Measurements from ENCODE around the gene LDLRAD4. TPM values are rescaled to one million over a fixed set of nuclear protein-coding genes. Genes with fewer than 3 reads are reported as not detected.

LDLRAD4 gene
- polyA plus RNA-seq, 1 of the 3 experiments (the other 2 are of a cell fraction), result 0.16 TPM

DNA sequence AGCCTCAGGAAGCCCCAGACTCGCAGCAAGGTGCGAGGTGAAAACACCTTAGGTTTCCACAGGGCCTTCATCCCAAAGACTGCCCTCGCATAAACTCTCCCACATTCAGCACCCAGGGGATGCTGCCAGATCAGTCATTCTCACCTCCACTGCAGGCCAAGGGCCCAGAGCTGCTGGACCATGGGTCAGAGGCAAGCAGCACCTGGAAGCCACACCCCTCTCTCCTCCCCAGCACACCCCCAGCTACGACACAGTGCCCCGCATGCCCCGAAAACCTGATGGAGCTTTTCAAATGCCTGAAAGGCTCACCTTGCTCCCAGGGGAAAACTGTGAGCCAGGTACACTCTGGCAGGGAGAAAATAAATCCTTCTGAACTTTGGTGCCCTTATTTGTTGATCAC, 31.9 kb upstream of the LDLRAD4 start:
- no peaks in the 10 kb centered on the region for H3K36me3 ChIP-seq (replicated peaks in 1 of 2; ENCODE audit: control insufficient read depth in 1 of 2, insufficient read depth in 2 of 2, low read length in 1 of 2)
- H3K9me3 ChIP-seq, result no peaks in the 10 kb centered on the region
- WGBS (ENCODE audit: low lambda C conversion rate), result 69% methylated on average over 4 of the region's 6 CpGs
- H3F3A ChIP-seq (replicated peaks; ENCODE audit: insufficient read depth), result no peaks in the 10 kb centered on the region
- no peak overlapping the region for H2AFZ ChIP-seq (ENCODE audit: low read depth)
- H3K4me3 ChIP-seq (ENCODE audit: low read depth in 2 of 2, low read length in 1 of 2), result no peak overlapping the region
- H3K4me2 ChIP-seq, result no peak overlapping the region
- TF ChIP-seq POLR2AphosphoS5 (IDR thresholded peaks at IDR 0.05; ENCODE audit: low read depth, low read length), result no peak
- TF ChIP-seq, protein P1, sequence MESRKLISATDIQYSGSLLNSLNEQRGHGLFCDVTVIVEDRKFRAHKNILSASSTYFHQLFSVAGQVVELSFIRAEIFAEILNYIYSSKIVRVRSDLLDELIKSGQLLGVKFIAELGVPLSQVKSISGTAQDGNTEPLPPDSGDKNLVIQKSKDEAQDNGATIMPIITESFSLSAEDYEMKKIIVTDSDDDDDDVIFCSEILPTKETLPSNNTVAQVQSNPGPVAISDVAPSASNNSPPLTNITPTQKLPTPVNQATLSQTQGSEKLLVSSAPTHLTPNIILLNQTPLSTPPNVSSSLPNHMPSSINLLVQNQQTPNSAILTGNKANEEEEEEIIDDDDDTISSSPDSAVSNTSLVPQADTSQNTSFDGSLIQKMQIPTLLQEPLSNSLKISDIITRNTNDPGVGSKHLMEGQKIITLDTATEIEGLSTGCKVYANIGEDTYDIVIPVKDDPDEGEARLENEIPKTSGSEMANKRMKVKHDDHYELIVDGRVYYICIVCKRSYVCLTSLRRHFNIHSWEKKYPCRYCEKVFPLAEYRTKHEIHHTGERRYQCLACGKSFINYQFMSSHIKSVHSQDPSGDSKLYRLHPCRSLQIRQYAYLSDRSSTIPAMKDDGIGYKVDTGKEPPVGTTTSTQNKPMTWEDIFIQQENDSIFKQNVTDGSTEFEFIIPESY (IDR thresholded peaks at IDR 0.05; ENCODE audit: borderline replicate concordance, low read depth), result no peak
- no peak for TF ChIP-seq FOXJ3 (CRISPR knock-in tag; IDR thresholded peaks at IDR 0.05)
- no peak for TF ChIP-seq MEF2A (IDR thresholded peaks at IDR 0.05; ENCODE audit: borderline replicate concordance, low read depth)
- TF ChIP-seq, protein P2, sequence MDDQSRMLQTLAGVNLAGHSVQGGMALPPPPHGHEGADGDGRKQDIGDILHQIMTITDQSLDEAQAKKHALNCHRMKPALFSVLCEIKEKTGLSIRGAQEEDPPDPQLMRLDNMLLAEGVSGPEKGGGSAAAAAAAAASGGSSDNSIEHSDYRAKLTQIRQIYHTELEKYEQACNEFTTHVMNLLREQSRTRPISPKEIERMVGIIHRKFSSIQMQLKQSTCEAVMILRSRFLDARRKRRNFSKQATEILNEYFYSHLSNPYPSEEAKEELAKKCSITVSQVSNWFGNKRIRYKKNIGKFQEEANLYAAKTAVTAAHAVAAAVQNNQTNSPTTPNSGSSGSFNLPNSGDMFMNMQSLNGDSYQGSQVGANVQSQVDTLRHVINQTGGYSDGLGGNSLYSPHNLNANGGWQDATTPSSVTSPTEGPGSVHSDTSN (IDR thresholded peaks at IDR 0.05), result no peak
- no peak for TF ChIP-seq NFIC (IDR thresholded peaks at IDR 0.05; ENCODE audit: borderline replicate concordance)
- TF ChIP-seq GABPA (IDR thresholded peaks at IDR 0.05; ENCODE audit: low read depth), result no peak
- no peaks in the 10 kb centered on the region; the same call in 1 of the 2 replicates for H3K27me3 ChIP-seq (ENCODE audit: insufficient read depth)
- no peak overlapping the region for H3K27ac ChIP-seq (ENCODE audit: low read depth in 2 of 2, low read length in 1 of 2)
- no peak overlapping the region for H3K9ac ChIP-seq
- no peak for DNase-seq
- no peaks in the 10 kb centered on the region for H4K20me1 ChIP-seq (ENCODE audit: insufficient read depth)
- H3K9me2 ChIP-seq, result no peaks in the 10 kb centered on the region
- ChIA-PET CTCF (interaction anchor here (1.5 kb wide), 1 partner anchor 27 kb away, joined by 4 read pairs; no protein-coding TSS in a partner anchor), POLR2A (no interaction called here)
- no peaks in the 10 kb centered on the region for H3K79me2 ChIP-seq (ENCODE audit: insufficient read depth)
- peaks cover 0 to 21% of the 10 kb centered on the region in 2 experiments; a peak in 1 of 4 replicates for H3K4me1 ChIP-seq (ENCODE audit: control insufficient read depth in 1 of 2, insufficient read depth in 2 of 2, low read depth in 1 of 2, low read length in 1 of 2)

DNA sequence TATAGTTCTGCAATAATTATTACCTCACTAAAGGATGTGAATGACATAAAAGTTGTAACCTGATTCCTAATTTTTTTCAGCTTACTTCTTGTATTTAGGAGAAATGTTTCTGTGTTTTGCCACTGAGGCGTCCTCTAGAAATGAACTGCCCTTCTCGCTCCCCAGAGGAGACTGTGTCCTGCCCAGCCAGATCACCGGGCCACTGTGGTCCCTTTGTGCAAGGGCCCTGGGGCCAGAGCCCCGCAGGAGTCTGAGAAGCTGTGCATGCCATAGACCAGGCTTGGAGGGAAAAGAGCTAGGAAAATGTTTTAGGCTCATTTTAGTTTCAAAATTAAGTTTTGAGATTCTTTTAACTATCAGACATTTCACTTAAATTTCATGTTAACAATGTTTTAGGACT, 31.1 kb upstream of the LDLRAD4 start:
- Histone ChIP-seq H3K9me2 (no peaks in the 10 kb centered on the region), H2AFZ (ENCODE audit: low read depth) (no peak overlapping the region), H3K9ac (no peak overlapping the region), H3K9me3 (no peaks in the 10 kb centered on the region), H3K4me1 (ENCODE audit: control insufficient read depth in 1 of 2, insufficient read depth in 2 of 2, low read depth in 1 of 2, low read length in 1 of 2) (peaks cover 0 to 21% of the 10 kb centered on the region in 2 experiments; a peak in 1 of 4 replicates), H3K27ac (ENCODE audit: low read depth in 2 of 2, low read length in 1 of 2) (no peak overlapping the region), H3K36me3 (replicated peaks in 1 of 2; ENCODE audit: control insufficient read depth in 1 of 2, insufficient read depth in 2 of 2, low read length in 1 of 2) (no peaks in the 10 kb centered on the region), H3K79me2 (ENCODE audit: insufficient read depth) (no peaks in the 10 kb centered on the region), H4K20me1 (ENCODE audit: insufficient read depth) (no peaks in the 10 kb centered on the region), H3K4me2 (no peak overlapping the region), H3K27me3 (ENCODE audit: insufficient read depth) (no peaks in the 10 kb centered on the region; the same call in 1 of the 2 replicates), H3F3A (replicated peaks; ENCODE audit: insufficient read depth) (no peaks in the 10 kb centered on the region), H3K4me3 (ENCODE audit: low read depth in 2 of 2, low read length in 1 of 2) (no peak overlapping the region)
- no peak for DNase-seq
- 73% methylated on average over 4 of the region's 4 CpGs for whole genome bisulfite sequencing (ENCODE audit: low lambda C conversion rate)
- ChIA-PET POLR2A (no interaction called here), CTCF (interaction anchor here (0.8 to 4.0 kb wide), 4 partner anchors 10 to 371 kb away, joined by 3 to 10 read pairs (median 4); no protein-coding TSS in a partner anchor)
- TF ChIP-seq SIN3A (IDR thresholded peaks at IDR 0.05; ENCODE audit: borderline replicate concordance, low read depth, low read length) (no peak), GABPA (IDR thresholded peaks at IDR 0.05; ENCODE audit: low read depth) (no peak), TCF12 (IDR thresholded peaks at IDR 0.05) (no peak), FOXM1 (IDR thresholded peaks at IDR 0.05; ENCODE audit: low read depth) (no peak), FOXJ3 (CRISPR knock-in tag; IDR thresholded peaks at IDR 0.05) (no peak), TAF1 (IDR thresholded peaks at IDR 0.05; ENCODE audit: borderline replicate concordance, low read depth, low read length) (no peak), CHD2 (IDR thresholded peaks at IDR 0.05; ENCODE audit: low read length, partially characterized antibody) (no peak), ELF1 (IDR thresholded peaks at IDR 0.05) (no peak), SMC3 (IDR thresholded peaks at IDR 0.05; ENCODE audit: low read depth, low read length) (no peak), RCOR1 (IDR thresholded peaks at IDR 0.05; ENCODE audit: low read length) (no peak), EZH2phosphoT487 (IDR thresholded peaks at IDR 0.05; ENCODE audit: borderline replicate concordance, low read depth) (no peak), TEAD4 (IDR thresholded peaks at IDR 0.05; ENCODE audit: borderline replicate concordance, insufficient read depth) (no peak), EP300 (IDR thresholded peaks at IDR 0.05; ENCODE audit: borderline replicate concordance in 1 of 2, low read depth in 1 of 2, low read length in 1 of 2) (no peak), NRF1 (IDR thresholded peaks at IDR 0.05; ENCODE audit: low read depth, low read length) (no peak), RFX5 (IDR thresholded peaks at IDR 0.05; ENCODE audit: low read length) (no peak)
- TF ChIP-seq, protein P3, sequence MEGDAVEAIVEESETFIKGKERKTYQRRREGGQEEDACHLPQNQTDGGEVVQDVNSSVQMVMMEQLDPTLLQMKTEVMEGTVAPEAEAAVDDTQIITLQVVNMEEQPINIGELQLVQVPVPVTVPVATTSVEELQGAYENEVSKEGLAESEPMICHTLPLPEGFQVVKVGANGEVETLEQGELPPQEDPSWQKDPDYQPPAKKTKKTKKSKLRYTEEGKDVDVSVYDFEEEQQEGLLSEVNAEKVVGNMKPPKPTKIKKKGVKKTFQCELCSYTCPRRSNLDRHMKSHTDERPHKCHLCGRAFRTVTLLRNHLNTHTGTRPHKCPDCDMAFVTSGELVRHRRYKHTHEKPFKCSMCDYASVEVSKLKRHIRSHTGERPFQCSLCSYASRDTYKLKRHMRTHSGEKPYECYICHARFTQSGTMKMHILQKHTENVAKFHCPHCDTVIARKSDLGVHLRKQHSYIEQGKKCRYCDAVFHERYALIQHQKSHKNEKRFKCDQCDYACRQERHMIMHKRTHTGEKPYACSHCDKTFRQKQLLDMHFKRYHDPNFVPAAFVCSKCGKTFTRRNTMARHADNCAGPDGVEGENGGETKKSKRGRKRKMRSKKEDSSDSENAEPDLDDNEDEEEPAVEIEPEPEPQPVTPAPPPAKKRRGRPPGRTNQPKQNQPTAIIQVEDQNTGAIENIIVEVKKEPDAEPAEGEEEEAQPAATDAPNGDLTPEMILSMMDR (IDR thresholded peaks at IDR 0.05), result no peak
- TF ChIP-seq, protein P4, sequence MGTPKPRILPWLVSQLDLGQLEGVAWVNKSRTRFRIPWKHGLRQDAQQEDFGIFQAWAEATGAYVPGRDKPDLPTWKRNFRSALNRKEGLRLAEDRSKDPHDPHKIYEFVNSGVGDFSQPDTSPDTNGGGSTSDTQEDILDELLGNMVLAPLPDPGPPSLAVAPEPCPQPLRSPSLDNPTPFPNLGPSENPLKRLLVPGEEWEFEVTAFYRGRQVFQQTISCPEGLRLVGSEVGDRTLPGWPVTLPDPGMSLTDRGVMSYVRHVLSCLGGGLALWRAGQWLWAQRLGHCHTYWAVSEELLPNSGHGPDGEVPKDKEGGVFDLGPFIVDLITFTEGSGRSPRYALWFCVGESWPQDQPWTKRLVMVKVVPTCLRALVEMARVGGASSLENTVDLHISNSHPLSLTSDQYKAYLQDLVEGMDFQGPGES (IDR thresholded peaks at IDR 0.05; ENCODE audit: low read depth, low read length), result no peak

All from SK-N-SH (cell line).